GM18861 (cell line): Measurements from ENCODE around the gene ZNF628.
"Not testable (repeated sequence)": the region's sequence is repeated elsewhere in the genome, so short reads cannot be mapped to it uniquely, and the experiment has no call there.

Source experiments
- ATAC-seq: cut with Tn5 transposase; IDR thresholded peaks from one replicate; pipeline ENCODE4 v1.9.1; 2021; ENCODE audit not compliant: unreplicated experiment

Gene ZNF628

DNA sequence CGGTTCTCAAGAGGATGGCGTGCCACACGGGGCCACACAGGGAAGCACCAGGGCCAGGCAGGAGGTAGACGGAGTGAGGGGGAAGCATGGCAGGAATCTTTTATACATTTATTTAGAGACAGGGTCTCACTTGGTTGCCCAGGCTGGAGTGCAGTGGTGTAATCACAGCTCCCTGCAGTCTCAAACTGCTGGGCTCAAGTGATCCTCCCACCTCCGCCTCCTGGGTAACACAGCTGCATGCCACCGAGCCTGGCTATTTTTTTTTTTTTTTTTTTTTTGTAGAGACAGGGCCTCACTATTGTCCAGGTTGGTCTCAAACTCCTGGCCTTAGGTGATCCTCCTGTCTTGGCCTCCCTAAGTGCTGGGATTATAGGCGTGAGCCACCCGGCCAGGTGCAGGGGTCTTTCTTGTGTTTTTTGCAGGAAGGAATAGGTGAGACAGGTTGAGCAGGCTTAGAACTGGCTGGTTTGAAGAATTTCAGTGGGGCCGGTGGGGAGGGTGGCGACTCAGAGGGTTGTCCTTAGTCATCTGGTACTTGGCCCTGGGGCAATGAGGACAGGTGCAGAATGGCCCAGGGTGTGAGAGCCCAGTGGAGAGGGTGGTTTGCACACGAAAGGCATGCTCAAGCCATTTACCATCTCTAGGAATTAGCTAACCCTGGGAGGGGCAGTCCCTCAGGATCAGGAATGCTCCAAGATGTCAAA lies 19.4 kb downstream of the ZNF628 start:
- no peak for ATAC-seq

DNA sequence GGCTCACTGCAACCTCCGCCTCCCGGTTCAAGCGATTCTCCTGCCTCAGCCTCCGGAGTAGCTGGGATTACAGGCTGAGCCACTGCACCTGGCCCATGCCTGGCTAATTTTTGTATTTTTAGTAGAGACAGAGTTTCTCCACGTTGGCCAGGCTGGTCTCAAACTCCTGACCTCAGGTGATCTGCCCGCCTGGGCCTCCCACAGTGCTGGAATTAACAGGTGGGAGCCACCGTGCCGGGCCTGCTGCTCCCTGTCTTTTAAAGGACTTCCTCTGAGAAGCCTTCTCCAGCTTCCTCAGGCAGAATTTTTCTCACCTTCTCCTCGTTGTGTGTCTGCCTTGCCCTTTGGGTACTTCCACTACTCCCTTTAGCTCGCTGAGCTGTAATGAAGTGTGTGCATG lies 20.4 kb downstream of the ZNF628 start:
- ATAC-seq, result not testable (repeated sequence)

DNA sequence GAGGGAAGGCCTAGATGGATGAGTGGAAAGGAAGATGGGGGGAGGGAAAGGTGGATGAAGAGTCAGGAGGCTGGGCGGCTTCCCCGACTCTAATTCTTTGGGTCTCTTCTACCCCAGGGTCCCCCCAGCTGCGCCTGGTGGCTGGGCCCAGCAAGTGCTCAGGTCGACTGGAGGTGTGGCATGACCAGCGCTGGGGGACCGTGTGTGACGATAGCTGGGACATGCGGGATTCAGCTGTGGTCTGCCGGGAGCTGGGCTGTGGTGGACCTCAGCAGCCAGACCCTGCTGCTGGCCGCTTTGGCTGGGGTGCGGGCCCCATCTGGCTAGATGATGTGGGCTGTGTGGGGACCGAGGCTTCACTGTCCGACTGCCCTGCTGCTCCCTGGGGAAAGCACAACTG lies 21.3 kb downstream of the ZNF628 start:
- ATAC-seq, result no peak

- ATAC-seq, result no peak
Observed at GRCh38 chr19:55498246-55498840, 21.9 kb downstream of the ZNF628 start.

- ATAC-seq, result no peak
Observed at GRCh38 chr19:55500368-55500952, 24.0 kb downstream of the ZNF628 start.

DNA sequence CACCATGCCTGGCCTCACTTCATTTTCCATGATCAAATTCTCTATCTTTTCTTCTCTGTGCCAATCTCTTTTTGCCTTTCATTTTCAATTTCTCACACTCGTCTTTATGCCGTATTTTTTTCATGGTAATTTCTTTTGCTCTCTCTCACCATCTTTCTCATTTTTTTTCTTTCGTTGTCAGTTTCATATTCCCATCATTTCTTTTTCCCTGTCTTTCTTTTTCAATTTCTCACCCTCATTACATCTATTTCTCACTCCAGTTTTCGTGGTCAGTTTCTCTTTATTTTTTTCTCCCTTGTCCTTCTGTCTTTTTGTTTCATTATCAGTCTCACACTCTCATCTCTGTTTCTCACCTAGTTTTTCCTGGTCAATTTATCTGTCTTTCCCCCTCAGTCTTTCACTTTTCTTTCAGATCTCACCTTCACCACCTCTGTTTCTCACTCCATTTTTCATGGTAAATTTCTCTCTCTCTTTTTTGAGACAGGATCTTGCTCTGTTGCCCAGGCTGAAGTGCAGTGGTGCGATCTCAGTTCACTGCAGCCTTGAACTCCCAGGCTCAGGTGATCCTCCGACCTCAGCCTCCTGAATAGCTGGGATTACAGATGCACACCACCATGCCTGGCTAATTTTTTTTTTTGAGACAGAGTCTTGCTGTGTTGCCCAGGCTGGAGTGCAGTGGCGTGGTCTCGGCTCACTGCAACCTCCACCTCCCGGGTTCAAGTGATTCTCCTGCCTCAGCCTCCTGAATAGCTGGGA lies 26.0 kb downstream of the ZNF628 start:
- ATAC-seq, result no peak

DNA sequence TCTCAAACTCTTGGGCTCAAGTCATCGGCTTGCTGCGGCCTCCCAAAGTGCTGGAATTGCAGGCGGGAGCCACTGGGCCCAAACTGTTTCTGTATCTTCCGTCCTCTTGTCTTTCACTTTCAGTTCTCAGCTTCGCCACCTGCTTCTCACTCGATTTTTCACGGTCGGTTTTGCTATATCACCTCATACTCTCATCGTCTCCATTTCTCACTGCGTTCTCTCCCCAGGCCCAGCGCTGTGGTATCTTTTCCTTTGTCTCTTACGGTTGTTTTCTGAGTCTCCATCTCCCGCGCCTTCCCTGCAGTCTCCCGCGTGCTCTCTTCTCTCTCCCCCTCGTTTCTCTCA lies 26.7 kb downstream of the ZNF628 start:
- ATAC-seq, result no peak

GRCh38 chr19:55503502-55504251 lies 27.3 kb downstream of the ZNF628 start:
- peak; percentile 86 for ATAC-seq

DNA sequence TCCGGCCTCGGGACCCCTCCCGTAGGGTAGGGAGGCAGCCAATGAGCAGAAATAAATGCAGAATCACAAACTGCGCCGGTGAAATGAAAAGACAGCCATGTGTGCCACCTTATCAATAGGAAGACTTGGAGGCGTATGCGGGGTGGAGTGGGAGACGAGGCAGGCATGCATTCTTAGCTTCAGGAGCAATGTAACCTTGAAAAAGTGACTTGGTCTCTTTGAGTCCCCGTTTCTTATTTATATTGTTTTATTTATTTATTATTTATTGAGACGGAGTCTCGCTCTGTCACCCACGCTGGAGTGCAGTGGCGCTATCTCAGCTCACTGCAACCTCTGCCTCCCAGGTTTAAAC lies 27.8 kb downstream of the ZNF628 start:
- ATAC-seq, result no peak

GRCh38 chr19:55504981-55505380 lies 28.6 kb downstream of the ZNF628 start:
- no peak for ATAC-seq

DNA sequence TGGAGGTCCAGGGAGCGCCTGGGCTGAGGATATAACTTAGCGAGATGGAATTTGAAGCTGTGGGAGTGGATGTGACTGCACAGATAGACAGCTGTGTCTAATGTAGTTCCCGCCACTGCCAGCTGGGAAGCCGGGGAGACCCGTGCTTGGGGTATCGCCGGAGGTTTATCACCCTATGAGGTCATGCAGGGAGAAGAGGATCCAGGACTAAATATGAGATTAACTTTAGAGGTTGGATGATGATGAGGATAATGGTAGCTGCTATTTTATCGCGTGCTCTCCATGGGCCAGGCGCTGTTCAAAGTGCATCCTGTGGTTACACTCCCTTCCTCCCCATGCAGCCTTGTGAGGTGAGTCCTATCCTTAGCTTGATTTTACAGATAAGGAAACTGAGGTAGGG lies 31.7 kb downstream of the ZNF628 start:
- no peak for ATAC-seq

GRCh38 chr19:55516878-55517620 lies 40.6 kb downstream of the ZNF628 start:
- peak; percentile 93 for ATAC-seq

DNA sequence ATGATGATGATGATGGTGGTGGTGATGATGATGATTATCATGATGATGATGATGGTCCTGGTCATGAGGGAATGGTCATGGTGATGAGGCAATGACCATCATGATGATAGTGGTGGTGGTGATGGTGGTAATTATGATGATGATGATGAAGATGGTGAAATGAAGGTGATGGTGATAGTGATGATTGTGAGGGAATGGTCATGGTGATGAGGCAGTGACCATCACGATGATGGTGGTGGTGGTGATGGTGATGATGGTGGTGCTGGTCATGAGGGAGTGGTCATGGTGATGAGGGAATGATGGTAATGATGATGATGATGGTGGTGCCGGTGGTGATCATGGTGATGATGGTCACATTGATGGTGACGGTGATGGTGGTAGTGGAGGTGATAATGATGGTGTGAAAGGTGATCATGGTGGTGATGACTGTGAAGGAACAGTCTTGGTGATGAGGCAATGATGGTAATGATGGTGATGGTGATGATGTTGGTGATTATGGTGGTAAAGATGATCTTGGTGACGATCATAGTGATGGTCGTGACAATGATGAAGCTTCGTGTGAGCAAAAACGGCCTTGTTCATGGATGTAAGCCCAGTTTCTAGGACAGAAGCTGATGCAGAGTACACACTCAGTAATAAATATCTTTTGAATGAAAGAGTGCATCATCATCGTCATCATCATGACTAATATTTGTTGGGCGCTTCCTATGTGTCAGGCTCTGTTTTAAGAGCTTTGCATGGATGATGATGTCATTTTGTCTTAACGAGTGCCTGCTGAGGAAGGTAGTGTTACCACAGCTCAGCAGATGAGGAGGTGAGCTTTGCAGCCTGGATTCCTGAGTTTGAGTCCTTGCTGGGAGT lies 43.3 kb downstream of the ZNF628 start:
- no peak for ATAC-seq

GRCh38 chr19:55520691-55521292 lies 44.4 kb downstream of the ZNF628 start:
- no peak for ATAC-seq

- ATAC-seq, result no peak
Observed at GRCh38 chr19:55525289-55526101, 49.1 kb downstream of the ZNF628 start.

DNA sequence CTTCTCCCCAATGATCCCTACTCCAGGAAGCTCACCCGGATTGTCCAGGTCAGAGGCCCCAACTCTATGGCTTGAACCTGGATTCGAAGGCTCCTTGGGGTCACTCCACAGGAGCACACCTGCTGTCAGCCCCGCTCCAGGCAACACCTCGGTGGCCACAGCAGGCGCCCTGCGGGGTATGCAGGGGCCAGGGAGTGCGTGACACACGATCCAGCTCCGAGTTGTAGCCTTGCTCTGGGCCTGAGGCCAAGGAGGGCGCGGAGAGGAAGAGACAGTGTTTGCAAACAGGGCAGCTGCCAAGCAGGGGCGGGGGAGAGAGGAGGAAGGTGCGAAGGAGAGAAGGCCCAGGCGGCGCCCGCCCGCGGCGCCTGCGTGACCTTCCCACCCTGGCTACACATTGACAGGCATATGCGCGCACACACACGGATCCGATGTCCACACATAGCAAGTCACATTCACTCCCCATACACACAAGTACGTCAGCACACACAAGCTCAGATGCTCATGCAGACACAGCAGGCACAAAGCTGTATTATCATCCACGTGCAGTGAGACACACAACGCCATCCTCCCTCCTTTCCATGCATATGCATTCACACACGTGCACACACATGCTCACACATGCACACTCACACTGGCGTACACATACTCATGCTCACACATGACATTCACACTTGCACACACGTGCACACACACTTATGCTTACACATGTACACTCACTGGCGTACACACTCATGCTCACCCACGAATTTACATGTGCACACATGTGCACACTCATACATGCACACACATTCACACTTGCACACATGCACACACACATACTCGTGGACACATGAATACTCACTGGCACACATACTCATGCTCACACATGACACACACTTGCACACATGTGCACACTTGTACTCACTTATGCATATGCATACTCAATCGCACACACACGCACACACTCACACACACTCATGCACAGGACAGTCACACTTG lies 50.1 kb downstream of the ZNF628 start:
- no peak for ATAC-seq
